Measurements from ENCODE around the gene KLHL15. TPM values are rescaled to one million over a fixed set of nuclear protein-coding genes. Genes with fewer than 3 reads are reported as not detected.

KLHL15 gene, protein sequence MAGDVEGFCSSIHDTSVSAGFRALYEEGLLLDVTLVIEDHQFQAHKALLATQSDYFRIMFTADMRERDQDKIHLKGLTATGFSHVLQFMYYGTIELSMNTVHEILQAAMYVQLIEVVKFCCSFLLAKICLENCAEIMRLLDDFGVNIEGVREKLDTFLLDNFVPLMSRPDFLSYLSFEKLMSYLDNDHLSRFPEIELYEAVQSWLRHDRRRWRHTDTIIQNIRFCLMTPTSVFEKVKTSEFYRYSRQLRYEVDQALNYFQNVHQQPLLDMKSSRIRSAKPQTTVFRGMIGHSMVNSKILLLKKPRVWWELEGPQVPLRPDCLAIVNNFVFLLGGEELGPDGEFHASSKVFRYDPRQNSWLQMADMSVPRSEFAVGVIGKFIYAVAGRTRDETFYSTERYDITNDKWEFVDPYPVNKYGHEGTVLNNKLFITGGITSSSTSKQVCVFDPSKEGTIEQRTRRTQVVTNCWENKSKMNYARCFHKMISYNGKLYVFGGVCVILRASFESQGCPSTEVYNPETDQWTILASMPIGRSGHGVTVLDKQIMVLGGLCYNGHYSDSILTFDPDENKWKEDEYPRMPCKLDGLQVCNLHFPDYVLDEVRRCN
- total RNA-seq: 30.2 TPM

DNA sequence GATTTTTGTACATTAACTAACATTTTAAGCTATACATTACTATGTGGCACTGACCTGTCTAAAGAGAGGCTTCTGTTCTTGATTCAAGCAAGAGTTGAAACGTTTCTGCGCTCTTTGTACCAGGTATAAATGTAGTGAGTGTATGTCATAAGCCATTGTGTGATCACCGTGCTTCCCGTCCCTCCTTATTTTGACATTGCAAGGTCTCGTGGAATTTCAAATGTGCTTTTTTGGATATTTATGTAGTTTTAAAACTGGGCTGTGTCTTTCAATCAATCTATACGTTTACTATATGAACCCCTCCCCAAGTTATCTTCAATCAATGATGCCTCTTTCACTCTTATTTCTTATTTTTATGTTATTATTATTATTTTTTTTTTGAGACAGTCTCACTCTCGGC lies at the start of gene KLHL15:
Gene KLHL15 (minus strand): TSS at position 101 of the 400 bp plus-strand sequence. CDS start 20,493 bp downstream, outside the sequence.

DNA sequence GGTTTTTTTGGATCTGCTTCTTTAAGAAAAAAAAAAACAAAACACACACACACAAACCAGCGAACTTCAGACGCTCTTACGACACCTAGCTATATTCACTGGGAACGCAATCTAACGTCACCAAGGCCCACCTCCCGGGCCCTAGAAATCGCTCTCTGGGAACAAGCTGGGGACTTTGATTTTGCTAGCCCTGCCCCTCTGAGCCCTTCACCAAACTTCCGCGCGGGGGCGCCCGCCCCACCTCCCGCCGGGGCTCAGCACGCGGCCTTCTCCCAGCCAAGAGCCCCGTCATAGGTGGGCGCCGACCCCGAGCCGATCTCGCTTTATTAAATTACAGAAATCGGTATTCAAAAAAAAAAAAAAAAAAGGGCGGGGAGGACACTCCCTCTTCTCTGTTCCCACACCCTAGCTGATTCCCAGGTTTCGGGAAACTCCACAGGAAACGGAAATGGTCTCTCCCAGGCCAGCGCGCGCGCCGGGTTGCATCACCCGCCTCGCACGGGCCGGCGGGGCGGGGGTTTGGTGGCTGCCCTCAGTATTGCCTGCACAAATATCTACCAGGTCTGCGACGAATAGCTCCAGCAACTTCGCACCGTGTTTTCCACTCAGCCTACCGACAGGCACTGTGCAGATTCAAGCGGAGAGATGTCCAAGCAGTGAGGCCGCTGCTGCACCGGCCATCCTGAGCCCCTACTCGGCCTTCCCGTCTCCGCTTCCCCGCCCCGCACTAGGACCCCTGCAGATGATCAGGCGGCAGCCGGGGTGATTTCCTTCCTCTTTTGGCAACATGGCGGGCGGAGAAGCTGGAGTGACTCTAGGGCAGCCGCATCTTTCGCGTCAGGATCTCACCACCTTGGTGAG lies 27.4 kb upstream of the KLHL15 start, which contains the start of gene EIF2S3:
Gene EIF2S3 (plus strand): TSS at position 775 of the 861 bp plus-strand sequence. CDS start 13 bp downstream, at position 788.

Other genes starting within 250 kb of the KLHL15 start
- gene SAT1, start 244.0 kb downstream of the KLHL15 start, total RNA-seq: 64.8 TPM
- 33.0 TPM for gene APOO, start 119.2 kb downstream of the KLHL15 start, total RNA-seq
- 0.23 TPM for gene CXorf58, start 119.2 kb downstream of the KLHL15 start, total RNA-seq
- gene EIF2S3, start 27.8 kb upstream of the KLHL15 start, total RNA-seq: 160 TPM
- 57.4 TPM for gene ZFX, start 122.5 kb upstream of the KLHL15 start, total RNA-seq